ENCODE measurements around the gene TMEM89.

DNA sequence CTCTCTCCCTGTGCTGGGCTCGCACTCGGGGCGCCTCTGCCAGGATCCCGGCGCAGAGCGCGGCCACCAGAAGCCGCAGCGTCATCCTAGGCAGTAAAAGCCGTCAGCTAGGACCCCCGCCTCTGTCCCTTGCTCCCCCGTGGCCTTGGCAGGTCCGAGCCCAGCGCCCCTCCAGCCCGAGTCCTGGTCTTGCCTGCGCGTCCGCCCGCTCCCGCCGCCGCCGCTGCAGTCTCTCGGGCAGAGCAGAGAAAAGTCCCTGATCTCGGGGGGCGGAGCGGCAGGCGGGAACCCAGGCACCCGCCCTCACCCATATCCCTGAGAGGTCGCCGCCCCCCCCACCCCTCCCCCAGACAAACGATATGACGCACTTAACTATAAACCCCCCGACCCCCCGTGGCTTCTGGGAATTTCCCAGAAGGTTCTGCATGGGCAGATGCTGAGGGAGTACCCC, 26.5 kb downstream of the TMEM89 start, which contains the start of gene COL7A1:
- TF ChIP-seq, protein P1, sequence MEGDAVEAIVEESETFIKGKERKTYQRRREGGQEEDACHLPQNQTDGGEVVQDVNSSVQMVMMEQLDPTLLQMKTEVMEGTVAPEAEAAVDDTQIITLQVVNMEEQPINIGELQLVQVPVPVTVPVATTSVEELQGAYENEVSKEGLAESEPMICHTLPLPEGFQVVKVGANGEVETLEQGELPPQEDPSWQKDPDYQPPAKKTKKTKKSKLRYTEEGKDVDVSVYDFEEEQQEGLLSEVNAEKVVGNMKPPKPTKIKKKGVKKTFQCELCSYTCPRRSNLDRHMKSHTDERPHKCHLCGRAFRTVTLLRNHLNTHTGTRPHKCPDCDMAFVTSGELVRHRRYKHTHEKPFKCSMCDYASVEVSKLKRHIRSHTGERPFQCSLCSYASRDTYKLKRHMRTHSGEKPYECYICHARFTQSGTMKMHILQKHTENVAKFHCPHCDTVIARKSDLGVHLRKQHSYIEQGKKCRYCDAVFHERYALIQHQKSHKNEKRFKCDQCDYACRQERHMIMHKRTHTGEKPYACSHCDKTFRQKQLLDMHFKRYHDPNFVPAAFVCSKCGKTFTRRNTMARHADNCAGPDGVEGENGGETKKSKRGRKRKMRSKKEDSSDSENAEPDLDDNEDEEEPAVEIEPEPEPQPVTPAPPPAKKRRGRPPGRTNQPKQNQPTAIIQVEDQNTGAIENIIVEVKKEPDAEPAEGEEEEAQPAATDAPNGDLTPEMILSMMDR (IDR thresholded peaks at IDR 0.05) = no peak
- no peak for TF ChIP-seq POLR2A (IDR thresholded peaks at IDR 0.05)

Data from thyroid gland (tissue), 4 donors.